WTC11 (cell line): Measurements from ENCODE around the gene SART3. TPM values are rescaled to one million over a fixed set of nuclear protein-coding genes. Genes with fewer than 3 reads are reported as not detected.

Experiments
- ATAC-seq: fragments of 200-7000 bp; cut with Tn5 transposase; 2 replicates; pipeline ENCODE4 v1.10.0; 2021; ENCODE audit warnings: mild to moderate bottlenecking, moderate library complexity
- CTCF ChIA-PET: fragments of 300-600 bp; sonication (Branson Sonifier 250); formaldehyde crosslinking; loops from one replicate; lab custom pipeline; 2021; ENCODE audit warnings: antibody characterized with exemption; lab: Charles Lee
- POLR2A ChIA-PET: fragments of 350-600 bp; sonication (Branson Sonifier 250); formaldehyde crosslinking; loops from one replicate; lab custom pipeline; 2021; ENCODE audit warnings: antibody characterized with exemption; lab: Charles Lee
- DNase-seq: peaks from one replicate; pipeline ENCODE4 v3.0.0; 2021; ENCODE audit warnings: low spot score
- H3K27ac Mint-ChIP-seq: 2 replicates; pipeline ENCODE4 v1.8.0; 2021; ENCODE audit warnings: mixed read lengths
- H3K27me3 Mint-ChIP-seq: 2 replicates; pipeline ENCODE4 v1.8.0; 2021; ENCODE audit warnings: low read depth, mild to moderate bottlenecking, moderate library complexity, mixed read lengths
- H3K36me3 Mint-ChIP-seq: 2 replicates; pipeline ENCODE4 v1.8.0; 2021; ENCODE audit warnings: mixed read lengths
- H3K4me1 Mint-ChIP-seq: 2 replicates; pipeline ENCODE4 v1.8.0; 2022; ENCODE audit warnings: mixed read lengths
- H3K4me3 Mint-ChIP-seq: 2 replicates; pipeline ENCODE4 v1.8.0; 2021; ENCODE audit warnings: mild to moderate bottlenecking, moderate library complexity, mixed read lengths
- H3K9me3 Mint-ChIP-seq: 2 replicates; pipeline ENCODE4 v1.8.0; 2021; ENCODE audit warnings: mixed read lengths
- JUN ChIP-seq: sonication (generic); formaldehyde crosslinking; IDR thresholded peaks from 2 replicates; pipeline ENCODE4 v1.8.0; 2023; ENCODE audit warnings: mild to moderate bottlenecking, missing genetic modification reagents
- NFATC4 ChIP-seq: fragments of 250-450 bp; sonication (Bioruptor Pico); IDR thresholded peaks from 2 replicates; pipeline ENCODE4 v1.9.0; 2021; ENCODE audit warnings: mild to moderate bottlenecking
- RELA ChIP-seq: sonication (generic); formaldehyde crosslinking; IDR thresholded peaks from 2 replicates; pipeline ENCODE4 v1.8.1; 2022; ENCODE audit warnings: missing genetic modification reagents, mild to moderate bottlenecking, borderline replicate concordance
- TCF7 ChIP-seq: sonication (generic); formaldehyde crosslinking; IDR thresholded peaks from 2 replicates; pipeline ENCODE4 v1.8.0; 2022; ENCODE audit warnings: mild to moderate bottlenecking, low read depth, missing genetic modification reagents, moderate library complexity
- ZNF219 ChIP-seq: sonication (generic); formaldehyde crosslinking; IDR thresholded peaks from 2 replicates; pipeline ENCODE4 v1.8.0; 2023; ENCODE audit warnings: missing genetic modification reagents, mild to moderate bottlenecking, borderline replicate concordance
- total RNA-seq: library from RNA; stranded (reverse); gene quantifications from 3 replicates; pipeline ENCODE4 v1.2.3, GENCODE V29; 2021
- TF ChIP-seq, protein P1 (sequence below): fragments of 250-450 bp; sonication (Bioruptor Pico); IDR thresholded peaks from 2 replicates; pipeline ENCODE4 v2.1.2; 2022; ENCODE audit warnings: mild to moderate bottlenecking, moderate library complexity
- TF ChIP-seq, protein P2 (sequence below): fragments of 250-450 bp; sonication (Bioruptor Pico); IDR thresholded peaks from 2 replicates; pipeline ENCODE4 v1.9.0; 2021; ENCODE audit warnings: mild to moderate bottlenecking
- TF ChIP-seq, protein P3 (sequence below): sonication (generic); formaldehyde crosslinking; IDR thresholded peaks from 2 replicates; pipeline ENCODE4 v1.8.0; 2022; ENCODE audit warnings: mild to moderate bottlenecking, missing genetic modification reagents
- TF ChIP-seq, protein P4 (sequence below): sonication (generic); formaldehyde crosslinking; IDR thresholded peaks from 2 replicates; pipeline ENCODE4 v1.8.1; 2023; ENCODE audit warnings: mild to moderate bottlenecking, moderate library complexity, missing genetic modification reagents
- TF ChIP-seq, protein P5 (sequence below): sonication (generic); formaldehyde crosslinking; IDR thresholded peaks from 2 replicates; pipeline ENCODE4 v1.8.1; 2023; ENCODE audit warnings: mild to moderate bottlenecking, missing genetic modification reagents, moderate library complexity

SART3 gene
- total RNA-seq, 1 experiment from 2014 or later, result 91.2 TPM

DNA sequence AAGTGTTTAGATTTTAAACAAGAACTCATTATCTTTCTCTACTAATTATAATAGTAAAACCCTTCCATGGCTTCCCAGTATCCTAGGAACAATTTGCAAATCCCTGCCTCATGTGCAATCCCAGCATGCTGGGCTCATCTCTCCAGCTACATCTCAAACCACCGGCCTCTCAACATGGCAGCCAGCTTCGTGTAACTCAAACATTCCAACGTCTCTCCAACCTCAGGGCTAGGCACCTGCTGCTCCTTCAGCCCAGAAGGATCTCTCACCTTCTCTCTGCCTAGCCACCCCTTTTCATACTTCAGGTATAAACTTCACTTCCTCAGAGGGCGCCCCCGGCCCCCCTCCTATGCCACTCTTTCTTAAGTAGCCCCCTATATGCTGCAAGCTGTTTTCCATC is 7.2 kb downstream of the SART3 start:
- TF ChIP-seq, protein P1, sequence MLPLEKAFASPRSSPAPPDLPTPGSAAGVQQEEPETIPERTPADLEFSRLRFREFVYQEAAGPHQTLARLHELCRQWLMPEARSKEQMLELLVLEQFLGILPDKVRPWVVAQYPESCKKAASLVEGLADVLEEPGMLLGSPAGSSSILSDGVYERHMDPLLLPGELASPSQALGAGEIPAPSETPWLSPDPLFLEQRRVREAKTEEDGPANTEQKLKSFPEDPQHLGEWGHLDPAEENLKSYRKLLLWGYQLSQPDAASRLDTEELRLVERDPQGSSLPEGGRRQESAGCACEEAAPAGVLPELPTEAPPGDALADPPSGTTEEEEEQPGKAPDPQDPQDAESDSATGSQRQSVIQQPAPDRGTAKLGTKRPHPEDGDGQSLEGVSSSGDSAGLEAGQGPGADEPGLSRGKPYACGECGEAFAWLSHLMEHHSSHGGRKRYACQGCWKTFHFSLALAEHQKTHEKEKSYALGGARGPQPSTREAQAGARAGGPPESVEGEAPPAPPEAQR (CRISPR knock-in tag), result no peak
- TF ChIP-seq, all 79 proteins: peak for 0
- no peaks in the 10 kb centered on the region for H3K27me3 Mint-ChIP-seq
- H3K4me3 Mint-ChIP-seq, result no peak overlapping the region
- H3K27ac Mint-ChIP-seq, result peak overlapping the region; percentile 73
- ChIA-PET CTCF (no interaction called here), POLR2A (no interaction called here)
- no peaks in the 10 kb centered on the region for H3K9me3 Mint-ChIP-seq
- ATAC-seq (no peak), DNase-seq (no peak)
- H3K36me3 Mint-ChIP-seq, result peaks cover 17% of the 10 kb centered on the region
- peaks cover 44% of the 10 kb centered on the region for H3K4me1 Mint-ChIP-seq

DNA sequence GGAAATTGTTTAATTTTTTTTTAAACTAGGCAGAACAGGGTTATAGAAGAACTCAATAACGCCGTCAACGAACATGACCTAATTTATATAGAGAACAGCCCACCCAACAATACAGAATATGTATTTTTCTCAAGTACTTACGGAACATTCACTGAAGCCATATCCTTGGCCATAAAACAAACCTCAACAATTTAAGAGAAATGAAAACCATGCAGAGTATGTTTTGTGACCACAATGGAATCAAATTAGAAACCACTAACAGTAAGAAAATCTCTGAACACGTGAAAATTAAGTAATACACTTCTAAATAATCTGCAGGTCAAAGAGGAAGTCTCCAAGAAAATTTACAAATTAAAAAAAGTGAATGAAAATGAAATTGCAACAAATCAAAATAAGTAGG is 9.4 kb downstream of the SART3 start:
- POLR2A ChIA-PET, result no interaction called here

DNA sequence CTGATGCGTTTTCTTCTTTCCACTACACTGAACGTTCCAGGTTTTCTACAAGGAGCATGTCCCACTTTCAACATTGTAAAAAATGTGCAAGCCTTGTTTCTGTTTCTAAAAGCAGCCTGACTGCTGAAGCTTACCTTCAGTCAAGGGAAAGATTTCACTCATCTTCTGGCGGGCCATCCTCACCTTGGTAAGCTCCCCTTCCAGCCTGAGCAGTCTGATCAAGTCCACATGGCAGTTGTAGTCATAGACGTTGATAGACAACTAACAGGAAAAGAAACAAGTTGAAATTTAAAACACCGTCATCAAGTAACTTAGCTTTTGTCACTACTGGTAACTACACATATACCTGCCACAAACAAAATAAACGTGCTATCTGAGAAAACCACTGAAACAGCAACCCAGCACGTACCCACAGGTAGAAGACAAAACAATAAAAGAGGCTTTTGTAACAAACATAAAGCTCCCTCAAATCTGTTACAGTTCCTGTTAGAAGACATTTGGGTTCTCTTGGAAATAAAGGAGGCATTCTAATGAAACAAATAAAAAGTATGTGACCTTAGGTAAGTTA is 11.9 kb downstream of the SART3 start:
- no peak overlapping the region for H3K4me3 Mint-ChIP-seq
- ChIA-PET CTCF (no interaction called here), POLR2A (no interaction called here)
- no peak for ATAC-seq
- H3K4me1 Mint-ChIP-seq, result peaks cover 21% of the 10 kb centered on the region
- no peak for DNase-seq
- peaks cover 42% of the 10 kb centered on the region for H3K36me3 Mint-ChIP-seq
- H3K9me3 Mint-ChIP-seq, result no peaks in the 10 kb centered on the region
- H3K27ac Mint-ChIP-seq, result no peak overlapping the region
- TF ChIP-seq, protein P2, sequence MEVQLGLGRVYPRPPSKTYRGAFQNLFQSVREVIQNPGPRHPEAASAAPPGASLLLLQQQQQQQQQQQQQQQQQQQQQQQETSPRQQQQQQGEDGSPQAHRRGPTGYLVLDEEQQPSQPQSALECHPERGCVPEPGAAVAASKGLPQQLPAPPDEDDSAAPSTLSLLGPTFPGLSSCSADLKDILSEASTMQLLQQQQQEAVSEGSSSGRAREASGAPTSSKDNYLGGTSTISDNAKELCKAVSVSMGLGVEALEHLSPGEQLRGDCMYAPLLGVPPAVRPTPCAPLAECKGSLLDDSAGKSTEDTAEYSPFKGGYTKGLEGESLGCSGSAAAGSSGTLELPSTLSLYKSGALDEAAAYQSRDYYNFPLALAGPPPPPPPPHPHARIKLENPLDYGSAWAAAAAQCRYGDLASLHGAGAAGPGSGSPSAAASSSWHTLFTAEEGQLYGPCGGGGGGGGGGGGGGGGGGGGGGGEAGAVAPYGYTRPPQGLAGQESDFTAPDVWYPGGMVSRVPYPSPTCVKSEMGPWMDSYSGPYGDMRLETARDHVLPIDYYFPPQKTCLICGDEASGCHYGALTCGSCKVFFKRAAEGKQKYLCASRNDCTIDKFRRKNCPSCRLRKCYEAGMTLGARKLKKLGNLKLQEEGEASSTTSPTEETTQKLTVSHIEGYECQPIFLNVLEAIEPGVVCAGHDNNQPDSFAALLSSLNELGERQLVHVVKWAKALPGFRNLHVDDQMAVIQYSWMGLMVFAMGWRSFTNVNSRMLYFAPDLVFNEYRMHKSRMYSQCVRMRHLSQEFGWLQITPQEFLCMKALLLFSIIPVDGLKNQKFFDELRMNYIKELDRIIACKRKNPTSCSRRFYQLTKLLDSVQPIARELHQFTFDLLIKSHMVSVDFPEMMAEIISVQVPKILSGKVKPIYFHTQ, result no peak
- TF ChIP-seq ZNF219 (CRISPR knock-in tag) (no peak), RELA (CRISPR knock-in tag) (no peak), JUN (no peak)
- TF ChIP-seq, protein P3, sequence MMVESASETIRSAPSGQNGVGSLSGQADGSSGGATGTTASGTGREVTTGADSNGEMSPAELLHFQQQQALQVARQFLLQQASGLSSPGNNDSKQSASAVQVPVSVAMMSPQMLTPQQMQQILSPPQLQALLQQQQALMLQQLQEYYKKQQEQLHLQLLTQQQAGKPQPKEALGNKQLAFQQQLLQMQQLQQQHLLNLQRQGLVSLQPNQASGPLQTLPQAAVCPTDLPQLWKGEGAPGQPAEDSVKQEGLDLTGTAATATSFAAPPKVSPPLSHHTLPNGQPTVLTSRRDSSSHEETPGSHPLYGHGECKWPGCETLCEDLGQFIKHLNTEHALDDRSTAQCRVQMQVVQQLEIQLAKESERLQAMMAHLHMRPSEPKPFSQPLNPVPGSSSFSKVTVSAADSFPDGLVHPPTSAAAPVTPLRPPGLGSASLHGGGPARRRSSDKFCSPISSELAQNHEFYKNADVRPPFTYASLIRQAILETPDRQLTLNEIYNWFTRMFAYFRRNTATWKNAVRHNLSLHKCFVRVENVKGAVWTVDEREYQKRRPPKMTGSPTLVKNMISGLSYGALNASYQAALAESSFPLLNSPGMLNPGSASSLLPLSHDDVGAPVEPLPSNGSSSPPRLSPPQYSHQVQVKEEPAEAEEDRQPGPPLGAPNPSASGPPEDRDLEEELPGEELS (CRISPR knock-in tag), result no peak
- H3K27me3 Mint-ChIP-seq, result no peaks in the 10 kb centered on the region

More for the DNA sequence above, 9.4 kb downstream of the SART3 start:
- ATAC-seq, result no peak
- Mint-ChIP-seq H3K4me1 (peaks cover 36% of the 10 kb centered on the region), H3K4me3 (no peak overlapping the region), H3K27ac (no peak overlapping the region), H3K36me3 (peaks cover 28% of the 10 kb centered on the region), H3K9me3 (no peaks in the 10 kb centered on the region), H3K27me3 (no peaks in the 10 kb centered on the region)
- TF ChIP-seq NFATC4 (no peak), TCF7 (CRISPR knock-in tag) (no peak)
- TF ChIP-seq, protein P4, sequence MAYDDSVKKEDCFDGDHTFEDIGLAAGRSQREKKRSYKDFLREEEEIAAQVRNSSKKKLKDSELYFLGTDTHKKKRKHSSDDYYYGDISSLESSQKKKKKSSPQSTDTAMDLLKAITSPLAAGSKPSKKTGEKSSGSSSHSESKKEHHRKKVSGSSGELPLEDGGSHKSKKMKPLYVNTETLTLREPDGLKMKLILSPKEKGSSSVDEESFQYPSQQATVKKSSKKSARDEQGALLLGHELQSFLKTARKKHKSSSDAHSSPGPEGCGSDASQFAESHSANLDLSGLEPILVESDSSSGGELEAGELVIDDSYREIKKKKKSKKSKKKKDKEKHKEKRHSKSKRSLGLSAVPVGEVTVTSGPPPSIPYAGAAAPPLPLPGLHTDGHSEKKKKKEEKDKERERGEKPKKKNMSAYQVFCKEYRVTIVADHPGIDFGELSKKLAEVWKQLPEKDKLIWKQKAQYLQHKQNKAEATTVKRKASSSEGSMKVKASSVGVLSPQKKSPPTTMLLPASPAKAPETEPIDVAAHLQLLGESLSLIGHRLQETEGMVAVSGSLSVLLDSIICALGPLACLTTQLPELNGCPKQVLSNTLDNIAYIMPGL (CRISPR knock-in tag), result no peak
- TF ChIP-seq, protein P5, sequence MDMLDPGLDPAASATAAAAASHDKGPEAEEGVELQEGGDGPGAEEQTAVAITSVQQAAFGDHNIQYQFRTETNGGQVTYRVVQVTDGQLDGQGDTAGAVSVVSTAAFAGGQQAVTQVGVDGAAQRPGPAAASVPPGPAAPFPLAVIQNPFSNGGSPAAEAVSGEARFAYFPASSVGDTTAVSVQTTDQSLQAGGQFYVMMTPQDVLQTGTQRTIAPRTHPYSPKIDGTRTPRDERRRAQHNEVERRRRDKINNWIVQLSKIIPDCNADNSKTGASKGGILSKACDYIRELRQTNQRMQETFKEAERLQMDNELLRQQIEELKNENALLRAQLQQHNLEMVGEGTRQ (CRISPR knock-in tag), result no peak
- CTCF ChIA-PET, result no interaction called here
- DNase-seq, result no peak
